Type B pancreatic cell (in vitro differentiated cells): Measurements from ENCODE around the gene ZNF800. TPM values are rescaled to one million over a fixed set of nuclear protein-coding genes. Genes with fewer than 3 reads are reported as not detected.

ENCODE experiments used
- DNase-seq: peaks from one replicate; pipeline ENCODE4 v3.0.0; 2021; ENCODE audit warnings: mixed read lengths; ENCODE audit not compliant: unreplicated experiment; ENCODE audit errors: extremely low spot score
- H3K27ac Mint-ChIP-seq: 2 replicates; pipeline ENCODE4 v1.8.0; 2021; ENCODE audit warnings: mild to moderate bottlenecking, mixed read lengths
- H3K27me3 Mint-ChIP-seq: 2 replicates; pipeline ENCODE4 v1.8.0; 2021; ENCODE audit warnings: mixed read lengths
- H3K36me3 Mint-ChIP-seq: 2 replicates; pipeline ENCODE4 v1.8.0; 2021; ENCODE audit warnings: mixed read lengths
- H3K4me1 Mint-ChIP-seq: one replicate; pipeline ENCODE4 v1.8.0; 2021; ENCODE audit warnings: mixed read lengths; ENCODE audit not compliant: unreplicated experiment
- H3K4me3 Mint-ChIP-seq: 2 replicates; pipeline ENCODE4 v1.8.0; 2021; ENCODE audit warnings: mild to moderate bottlenecking, mixed read lengths
- H3K9me3 Mint-ChIP-seq: 2 replicates; pipeline ENCODE4 v1.8.0; 2021; ENCODE audit warnings: mixed read lengths
- CTCF ChIP-seq: fragments of 200-600 bp; sonication (generic); conservative IDR thresholded peaks from 2 replicates; pipeline ENCODE4 v1.5.0; 2021; ENCODE audit warnings: antibody characterized with exemption, mild to moderate bottlenecking
- total RNA-seq: library from RNA; stranded (reverse); gene quantifications from 2 replicates; pipeline ENCODE4 v1.2.1, GENCODE V29; 2021; ENCODE audit warnings: low replicate concordance

The ZNF800 gene
- total RNA-seq, 1 donor from 2014 or later: 26.2 TPM

GRCh38 chr7:127419196-127419595 lies 26.7 kb upstream of the ZNF800 start:
- no peak for DNase-seq
- Mint-ChIP-seq H3K27me3 (peaks cover 5% of the 10 kb centered on the region), H3K4me1 (no peaks in the 10 kb centered on the region), H3K36me3 (no peaks in the 10 kb centered on the region), H3K9me3 (no peaks in the 10 kb centered on the region), H3K4me3 (no peak overlapping the region), H3K27ac (no peak overlapping the region)
- TF ChIP-seq CTCF: no peak

GRCh38 chr7:127418459-127418858 lies 26.0 kb upstream of the ZNF800 start:
- Mint-ChIP-seq H3K27ac (no peak overlapping the region), H3K36me3 (no peaks in the 10 kb centered on the region), H3K4me3 (no peak overlapping the region), H3K27me3 (no peaks in the 10 kb centered on the region), H3K9me3 (no peaks in the 10 kb centered on the region), H3K4me1 (no peaks in the 10 kb centered on the region)
- TF ChIP-seq CTCF: no peak
- DNase-seq: no peak

- no peak for DNase-seq
- TF ChIP-seq CTCF: no peak
- Mint-ChIP-seq H3K27ac (no peak overlapping the region), H3K27me3 (no peaks in the 10 kb centered on the region), H3K4me3 (no peak overlapping the region), H3K9me3 (no peaks in the 10 kb centered on the region), H3K4me1 (no peaks in the 10 kb centered on the region), H3K36me3 (no peaks in the 10 kb centered on the region)
These were observed 24.8 kb upstream of the ZNF800 start for GRCh38 chr7:127417346-127417745.

- Mint-ChIP-seq H3K4me3 (no peak overlapping the region), H3K36me3 (no peaks in the 10 kb centered on the region), H3K27ac (no peak overlapping the region), H3K27me3 (no peaks in the 10 kb centered on the region), H3K4me1 (no peaks in the 10 kb centered on the region), H3K9me3 (no peaks in the 10 kb centered on the region)
- no peak for DNase-seq
- TF ChIP-seq CTCF: no peak
These were observed 22.7 kb upstream of the ZNF800 start for GRCh38 chr7:127415060-127415742.

- Mint-ChIP-seq H3K4me1 (no peaks in the 10 kb centered on the region), H3K27ac (no peak overlapping the region), H3K9me3 (no peaks in the 10 kb centered on the region), H3K27me3 (peaks cover 2% of the 10 kb centered on the region), H3K4me3 (no peak overlapping the region), H3K36me3 (no peaks in the 10 kb centered on the region)
- DNase-seq: no peak
- TF ChIP-seq CTCF: no peak
These were observed 21.5 kb upstream of the ZNF800 start for GRCh38 chr7:127413962-127414361.

GRCh38 chr7:127413326-127413725 lies 20.8 kb upstream of the ZNF800 start:
- Mint-ChIP-seq H3K27ac (no peak overlapping the region), H3K9me3 (no peaks in the 10 kb centered on the region), H3K36me3 (no peaks in the 10 kb centered on the region), H3K27me3 (peaks cover 2% of the 10 kb centered on the region), H3K4me3 (no peak overlapping the region), H3K4me1 (no peaks in the 10 kb centered on the region)
- DNase-seq: no peak
- no peak for TF ChIP-seq CTCF
